ENCODE measurements around the gene PSMD13. TPM values are rescaled to one million over a fixed set of nuclear protein-coding genes. Genes with fewer than 3 reads are reported as not detected.

Gene PSMD13
- total RNA-seq, 1 donor from 2014 or later = 137 TPM

DNA sequence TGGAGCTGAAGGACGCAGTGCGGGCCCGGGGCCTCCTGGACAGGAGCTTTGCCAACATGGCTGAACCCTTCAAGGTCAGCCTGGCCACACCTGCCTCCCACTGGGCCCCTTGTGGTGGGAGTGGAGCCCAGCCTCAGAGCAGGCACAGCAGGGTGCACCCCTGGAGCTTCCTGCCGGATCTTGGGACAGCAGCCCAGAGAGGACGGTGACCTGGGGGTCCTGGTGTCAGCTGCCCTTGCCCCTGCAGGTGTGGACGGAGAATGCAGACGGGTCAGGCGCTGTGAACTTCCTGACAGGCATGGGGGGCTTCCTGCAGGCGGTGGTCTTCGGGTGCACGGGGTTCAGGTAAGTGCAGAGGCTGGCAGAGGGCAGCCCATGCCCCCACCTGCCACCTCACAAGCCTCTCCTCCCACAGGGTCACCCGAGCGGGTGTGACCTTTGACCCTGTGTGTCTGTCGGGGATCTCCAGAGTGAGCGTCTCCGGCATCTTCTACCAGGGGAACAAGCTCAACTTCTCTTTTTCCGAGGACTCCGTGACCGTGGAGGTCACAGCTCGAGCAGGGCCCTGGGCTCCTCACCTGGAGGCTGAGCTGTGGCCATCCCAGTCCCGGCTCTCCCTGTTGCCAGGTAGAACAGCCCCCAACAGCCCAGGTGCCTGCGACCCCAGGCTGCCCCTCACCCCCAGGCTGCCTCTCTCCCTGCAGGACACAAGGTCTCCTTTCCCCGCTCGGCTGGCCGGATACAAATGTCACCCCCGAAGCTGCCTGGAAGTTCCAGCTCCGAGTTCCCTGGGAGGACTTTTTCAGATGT lies 57.3 kb downstream of the PSMD13 start:
- no peak overlapping the region for H3K4me3 ChIP-seq (ENCODE audit: insufficient read depth, low read depth, low read length)
- no peak for DNase-seq (ENCODE audit: low read depth)
- no peaks in the 10 kb centered on the region for H3K9me3 ChIP-seq (ENCODE audit: insufficient read depth, low read depth, low read length)
- no peaks in the 10 kb centered on the region for H3K4me1 ChIP-seq (ENCODE audit: insufficient read depth, low read length)
- no peak overlapping the region for H3K4me2 ChIP-seq (ENCODE audit: low read length)
- TF ChIP-seq EZH2 (IDR thresholded peaks at IDR 0.05; ENCODE audit: insufficient read depth, low read length) = no peak
- TF ChIP-seq, protein P1, sequence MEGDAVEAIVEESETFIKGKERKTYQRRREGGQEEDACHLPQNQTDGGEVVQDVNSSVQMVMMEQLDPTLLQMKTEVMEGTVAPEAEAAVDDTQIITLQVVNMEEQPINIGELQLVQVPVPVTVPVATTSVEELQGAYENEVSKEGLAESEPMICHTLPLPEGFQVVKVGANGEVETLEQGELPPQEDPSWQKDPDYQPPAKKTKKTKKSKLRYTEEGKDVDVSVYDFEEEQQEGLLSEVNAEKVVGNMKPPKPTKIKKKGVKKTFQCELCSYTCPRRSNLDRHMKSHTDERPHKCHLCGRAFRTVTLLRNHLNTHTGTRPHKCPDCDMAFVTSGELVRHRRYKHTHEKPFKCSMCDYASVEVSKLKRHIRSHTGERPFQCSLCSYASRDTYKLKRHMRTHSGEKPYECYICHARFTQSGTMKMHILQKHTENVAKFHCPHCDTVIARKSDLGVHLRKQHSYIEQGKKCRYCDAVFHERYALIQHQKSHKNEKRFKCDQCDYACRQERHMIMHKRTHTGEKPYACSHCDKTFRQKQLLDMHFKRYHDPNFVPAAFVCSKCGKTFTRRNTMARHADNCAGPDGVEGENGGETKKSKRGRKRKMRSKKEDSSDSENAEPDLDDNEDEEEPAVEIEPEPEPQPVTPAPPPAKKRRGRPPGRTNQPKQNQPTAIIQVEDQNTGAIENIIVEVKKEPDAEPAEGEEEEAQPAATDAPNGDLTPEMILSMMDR (IDR thresholded peaks at IDR 0.05; ENCODE audit: insufficient read depth, low read depth, low read length) = no peak
- no peaks in the 10 kb centered on the region for H3K27me3 ChIP-seq (ENCODE audit: insufficient read depth, low read length)
- Mint-ChIP-seq H3K36me3 (ENCODE audit: low read depth, unreplicated experiment) (peaks cover 4% of the 10 kb centered on the region), H3K4me1 (ENCODE audit: low read depth, unreplicated experiment) (peaks cover 3% of the 10 kb centered on the region), H3K4me3 (ENCODE audit: unreplicated experiment) (no peak overlapping the region), H3K27ac (ENCODE audit: unreplicated experiment) (no peak overlapping the region), H3K9me3 (ENCODE audit: unreplicated experiment) (no peaks in the 10 kb centered on the region), H3K27me3 (ENCODE audit: low read depth, unreplicated experiment) (peaks cover 9% of the 10 kb centered on the region)
- H3K36me3 ChIP-seq (ENCODE audit: insufficient read depth, low read length) = no peaks in the 10 kb centered on the region
- H3K9ac ChIP-seq (ENCODE audit: low read length) = no peak overlapping the region
- no peak overlapping the region for H3K27ac ChIP-seq (ENCODE audit: low read depth, low read length)
- H3K79me2 ChIP-seq (ENCODE audit: insufficient read depth, low read length) = no peaks in the 10 kb centered on the region
- no peak overlapping the region for H2AFZ ChIP-seq (ENCODE audit: low read depth, low read length)
- H4K20me1 ChIP-seq (ENCODE audit: insufficient read depth, low read length) = no peaks in the 10 kb centered on the region
- no peak for FAIRE-seq

DNA sequence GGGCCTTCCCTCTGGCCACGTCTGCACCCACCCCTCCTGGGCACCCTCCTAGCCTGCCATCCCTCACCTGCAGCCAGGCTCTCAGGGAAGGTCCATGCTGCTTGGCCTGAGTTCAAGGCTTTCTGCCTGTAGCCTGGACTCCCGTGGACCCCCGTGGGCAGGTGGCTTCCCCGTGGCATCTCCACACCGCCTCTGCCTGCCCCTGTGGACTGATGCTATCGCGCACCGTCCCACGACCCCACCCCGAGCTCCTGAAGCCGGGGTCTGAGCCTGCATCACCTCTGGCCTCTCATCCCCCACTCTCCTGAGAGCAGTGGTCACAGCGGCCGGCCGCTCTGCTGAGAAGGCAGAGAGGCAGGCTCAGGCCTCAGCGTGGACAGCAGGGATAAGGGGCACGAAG lies 58.0 kb downstream of the PSMD13 start:
- Histone ChIP-seq H3K9me3 (ENCODE audit: insufficient read depth, low read depth, low read length) (no peaks in the 10 kb centered on the region), H3K4me3 (ENCODE audit: insufficient read depth, low read depth, low read length) (no peak overlapping the region), H2AFZ (ENCODE audit: low read depth, low read length) (no peak overlapping the region), H3K4me2 (ENCODE audit: low read length) (no peak overlapping the region), H3K4me1 (ENCODE audit: insufficient read depth, low read length) (no peaks in the 10 kb centered on the region), H3K36me3 (ENCODE audit: insufficient read depth, low read length) (no peaks in the 10 kb centered on the region), H4K20me1 (ENCODE audit: insufficient read depth, low read length) (no peaks in the 10 kb centered on the region), H3K9ac (ENCODE audit: low read length) (no peak overlapping the region), H3K27ac (ENCODE audit: low read depth, low read length) (no peak overlapping the region), H3K27me3 (ENCODE audit: insufficient read depth, low read length) (no peaks in the 10 kb centered on the region), H3K79me2 (ENCODE audit: insufficient read depth, low read length) (no peaks in the 10 kb centered on the region)
- Mint-ChIP-seq H3K9me3 (ENCODE audit: unreplicated experiment) (no peaks in the 10 kb centered on the region), H3K27me3 (ENCODE audit: low read depth, unreplicated experiment) (peaks cover 9% of the 10 kb centered on the region), H3K36me3 (ENCODE audit: low read depth, unreplicated experiment) (peaks cover 4% of the 10 kb centered on the region), H3K4me3 (ENCODE audit: unreplicated experiment) (no peak overlapping the region), H3K27ac (ENCODE audit: unreplicated experiment) (no peak overlapping the region), H3K4me1 (ENCODE audit: low read depth, unreplicated experiment) (peaks cover 3% of the 10 kb centered on the region)
- TF ChIP-seq, protein P1 (IDR thresholded peaks at IDR 0.05; ENCODE audit: insufficient read depth, low read depth, low read length) = no peak
- no peak for TF ChIP-seq EZH2 (IDR thresholded peaks at IDR 0.05; ENCODE audit: insufficient read depth, low read length)
- FAIRE-seq (no peak), DNase-seq (ENCODE audit: low read depth) (no peak)
